Measurements from ENCODE around the gene PIK3C2G.
"Not testable (repeated sequence)": the region's sequence is repeated elsewhere in the genome, so short reads cannot be mapped to it uniquely, and the experiment has no call there.

The PIK3C2G gene

GRCh38 chr12:18468246-18469075 is 207.1 kb downstream of the PIK3C2G start:
- DNase-seq (ENCODE audit: low read depth in 3 of 3) = no peak

- no peak for DNase-seq (ENCODE audit: low read depth in 3 of 3)
These were observed 208.9 kb downstream of the PIK3C2G start for GRCh38 chr12:18470251-18470650.

GRCh38 chr12:18472304-18472703 is 211.0 kb downstream of the PIK3C2G start:
- no peak for DNase-seq (ENCODE audit: low read depth in 3 of 3)

- no peak for DNase-seq (ENCODE audit: low read depth in 3 of 3)
These were observed 211.5 kb downstream of the PIK3C2G start for GRCh38 chr12:18472806-18473205.

- DNase-seq (ENCODE audit: low read depth in 3 of 3) = no peak
These were observed 215.5 kb downstream of the PIK3C2G start for GRCh38 chr12:18476861-18477260.

GRCh38 chr12:18479256-18479655 is 217.9 kb downstream of the PIK3C2G start:
- no peak for DNase-seq (ENCODE audit: low read depth in 3 of 3)

DNA sequence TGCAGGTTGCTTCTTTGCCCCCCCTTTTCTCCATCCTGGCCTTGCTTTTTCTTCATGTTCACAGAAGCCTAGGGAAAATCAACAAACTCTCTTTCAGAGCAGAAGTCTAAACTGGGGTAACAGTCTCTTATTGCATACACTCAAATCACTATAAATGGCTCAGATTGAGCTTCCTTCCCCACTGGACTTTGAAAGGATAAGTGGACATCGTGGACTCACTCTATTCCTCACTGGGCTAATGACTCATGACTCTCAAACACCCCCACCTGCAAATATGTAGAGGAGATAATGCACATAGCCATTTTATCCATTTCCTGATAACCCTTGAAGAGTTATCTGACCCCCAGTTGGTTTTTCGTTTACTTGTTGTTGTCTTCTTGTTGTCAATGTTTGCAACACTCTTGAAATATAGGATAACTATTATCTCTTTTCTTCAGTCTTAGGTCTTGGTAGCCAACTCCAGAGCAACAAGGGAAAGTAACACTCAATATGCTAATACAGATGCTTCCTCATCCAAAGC is 221.3 kb downstream of the PIK3C2G start:
- DNase-seq (ENCODE audit: low read depth in 3 of 3) = no peak

DNA sequence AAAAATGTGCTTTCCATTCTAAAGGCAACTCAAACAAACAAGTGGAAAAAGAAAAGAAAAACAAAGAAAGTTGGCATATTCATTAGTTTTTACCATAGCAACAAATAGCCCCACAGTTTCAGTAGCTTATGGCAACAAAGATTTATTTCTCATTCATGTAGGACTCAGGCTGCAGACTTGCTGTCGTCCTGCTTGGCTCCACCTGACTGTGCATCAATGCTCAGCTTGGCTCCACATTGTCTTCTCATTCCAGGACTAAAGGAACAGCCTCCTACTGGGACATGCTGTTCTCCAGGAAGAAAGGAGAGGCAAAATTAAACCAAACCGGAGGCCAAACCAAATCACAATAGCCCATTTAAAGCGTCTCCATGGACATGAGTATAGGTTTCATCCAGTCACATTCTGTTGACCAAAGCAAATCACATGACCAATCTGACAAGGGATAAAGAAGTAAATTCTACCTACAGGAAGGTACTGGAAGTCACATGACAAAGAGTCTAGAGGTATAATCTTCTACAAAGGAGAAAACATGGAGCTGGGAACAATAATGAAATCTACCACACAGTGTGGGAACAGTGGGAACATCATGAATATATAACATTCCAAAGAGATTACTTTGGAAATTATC is 222.5 kb downstream of the PIK3C2G start:
- DNase-seq (ENCODE audit: low read depth in 3 of 3) = no peak

DNA sequence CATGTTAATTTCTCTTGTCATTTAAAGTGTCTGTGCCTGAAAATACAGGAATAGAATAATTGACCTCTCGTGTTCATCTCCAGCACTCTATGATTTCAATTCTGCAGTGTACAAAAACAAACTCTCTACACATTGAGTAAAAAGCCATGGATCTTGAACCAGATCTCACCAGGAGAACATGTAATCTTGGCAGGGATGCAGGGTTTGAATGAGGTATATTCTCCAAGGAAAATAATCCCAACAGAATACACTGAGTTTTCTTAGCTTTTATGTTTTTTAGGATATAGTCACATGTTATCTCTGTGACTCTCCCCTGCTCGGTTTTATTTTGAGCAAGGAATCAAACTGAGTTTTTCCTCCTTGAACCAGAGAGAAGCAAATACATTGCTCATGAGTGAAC is 224.7 kb downstream of the PIK3C2G start:
- DNase-seq (ENCODE audit: low read depth in 3 of 3) = no peak

GRCh38 chr12:18487509-18487908 is 226.2 kb downstream of the PIK3C2G start:
- no peak for DNase-seq (ENCODE audit: low read depth in 3 of 3)

DNA sequence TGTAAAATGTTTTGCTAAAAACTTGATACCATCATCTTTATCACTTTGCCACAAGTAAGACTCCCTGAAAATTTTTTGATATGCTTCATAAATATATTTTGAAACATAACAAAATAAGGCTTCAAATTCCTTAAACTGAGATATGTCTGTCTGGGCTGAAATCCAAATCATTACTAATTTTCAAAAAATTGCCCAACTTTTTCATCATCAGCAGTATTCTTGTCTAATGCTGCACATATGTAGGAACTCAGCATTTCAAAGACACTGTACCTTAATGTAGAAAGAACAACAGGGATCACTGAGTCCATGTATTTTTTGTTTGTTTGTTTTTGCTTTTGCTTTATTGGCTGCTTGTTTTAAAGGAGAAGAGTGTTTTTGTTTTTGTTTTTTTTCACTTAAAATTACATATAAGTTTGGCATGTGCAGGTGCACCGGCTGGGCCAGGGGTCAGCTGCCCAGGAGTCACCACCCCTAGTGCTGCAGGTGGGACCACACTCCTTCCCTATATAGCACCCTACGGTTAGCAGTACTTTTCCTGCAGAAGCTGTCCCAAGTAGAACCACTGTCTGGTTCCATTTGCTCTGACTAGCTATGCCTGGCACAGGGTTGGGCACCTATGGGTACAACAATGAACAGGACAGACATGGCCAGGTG is 231.2 kb downstream of the PIK3C2G start:
- no peak for DNase-seq (ENCODE audit: low read depth in 3 of 3)

- no peak for DNase-seq (ENCODE audit: low read depth in 3 of 3)
These were observed 234.8 kb downstream of the PIK3C2G start for GRCh38 chr12:18496156-18496555.

GRCh38 chr12:18500160-18500574 is 238.8 kb downstream of the PIK3C2G start:
- not testable (repeated sequence) for DNase-seq (ENCODE audit: low read depth in 3 of 3)

DNA sequence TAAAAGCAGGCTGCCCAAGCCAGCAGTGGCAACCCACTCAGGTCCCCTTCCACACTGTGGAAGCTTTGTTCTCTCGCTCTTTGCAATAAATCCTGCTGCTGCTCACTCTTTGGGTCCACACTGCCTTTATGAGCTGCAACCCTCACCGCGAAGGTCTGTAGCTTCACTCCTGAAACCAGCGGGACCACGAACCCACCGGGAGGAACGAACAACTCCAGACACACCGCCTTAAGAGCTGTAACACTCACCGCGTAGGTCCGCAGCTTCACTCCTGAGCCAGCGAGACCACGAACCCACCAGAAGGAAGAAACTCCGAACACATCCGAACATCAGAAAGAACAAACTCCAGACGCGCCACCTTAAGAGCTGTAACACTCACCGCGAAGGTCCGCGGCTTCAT is 239.4 kb downstream of the PIK3C2G start:
- not testable (repeated sequence) for DNase-seq (ENCODE audit: low read depth in 3 of 3)

DNA sequence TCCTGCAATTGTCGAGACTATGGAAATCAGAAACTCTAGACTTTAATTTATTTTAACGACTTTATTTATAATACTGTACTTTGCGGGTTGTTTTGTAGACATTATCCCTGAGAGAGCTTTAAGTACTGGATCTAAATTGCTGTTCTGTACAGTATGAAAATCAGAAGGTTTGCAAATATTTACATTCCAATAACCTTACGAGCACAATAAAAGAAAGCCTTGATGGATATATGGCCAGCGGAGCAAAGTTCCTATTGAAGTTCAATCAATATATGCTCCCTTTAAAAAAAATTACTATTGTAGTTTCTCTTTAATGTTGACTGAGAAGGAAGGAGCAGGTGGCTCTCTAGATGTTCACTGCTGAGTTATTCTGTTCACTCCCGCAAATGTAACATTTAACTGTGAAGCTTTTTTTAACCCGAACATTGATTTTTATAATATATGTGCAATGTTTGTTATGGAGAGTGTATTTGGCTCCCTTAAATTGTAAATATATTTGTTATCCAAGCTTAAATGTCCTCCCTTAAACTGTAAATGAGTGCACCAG is 241.2 kb downstream of the PIK3C2G start:
- no peak for DNase-seq (ENCODE audit: low read depth in 3 of 3)

GRCh38 chr12:18521461-18521860 is 260.1 kb downstream of the PIK3C2G start:
- no peak for DNase-seq (ENCODE audit: low read depth in 3 of 3)

DNA sequence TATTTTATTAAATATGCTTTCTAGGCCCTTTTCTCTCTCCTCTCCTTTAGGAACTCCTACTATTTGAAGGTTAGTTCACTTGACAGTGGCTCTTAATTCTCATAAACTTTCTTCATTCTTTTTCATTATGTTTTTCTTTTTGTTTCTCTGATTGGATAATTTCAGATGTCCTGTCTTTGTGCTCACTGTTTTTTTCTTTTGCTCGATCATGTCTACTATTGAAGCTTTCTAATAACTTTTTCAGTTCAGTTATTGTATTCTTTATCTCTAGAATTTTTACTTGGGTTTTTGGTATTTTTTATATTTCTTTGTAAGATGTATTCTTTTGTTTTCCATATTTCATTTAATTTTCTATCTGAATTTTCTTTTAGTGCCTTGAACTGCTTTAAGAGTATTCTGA is 261.5 kb downstream of the PIK3C2G start:
- no peak for DNase-seq (ENCODE audit: low read depth in 3 of 3)

- not testable (repeated sequence) for DNase-seq (ENCODE audit: low read depth in 3 of 3)
These were observed 281.2 kb downstream of the PIK3C2G start for GRCh38 chr12:18542497-18542896.

DNA sequence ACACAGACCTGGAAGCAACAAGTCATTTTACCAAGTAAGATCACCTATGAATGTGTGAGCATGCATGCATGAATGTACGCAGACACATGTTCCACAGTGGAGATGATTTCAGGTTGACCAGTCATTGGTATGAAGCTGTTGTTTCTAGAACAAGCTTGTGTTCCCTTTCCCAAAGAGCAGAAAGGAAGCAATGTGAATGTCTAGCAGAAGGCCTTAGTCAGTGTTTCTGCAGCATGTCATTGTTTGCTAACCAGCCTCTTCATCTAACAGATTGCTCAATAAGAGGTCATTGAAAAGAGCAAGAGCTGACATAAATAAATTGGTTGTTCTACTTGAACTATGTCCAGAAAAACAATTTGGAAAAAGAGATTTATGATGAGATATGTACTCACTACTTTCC is 285.1 kb downstream of the PIK3C2G start:
- no peak for DNase-seq (ENCODE audit: low read depth in 3 of 3)

DNA sequence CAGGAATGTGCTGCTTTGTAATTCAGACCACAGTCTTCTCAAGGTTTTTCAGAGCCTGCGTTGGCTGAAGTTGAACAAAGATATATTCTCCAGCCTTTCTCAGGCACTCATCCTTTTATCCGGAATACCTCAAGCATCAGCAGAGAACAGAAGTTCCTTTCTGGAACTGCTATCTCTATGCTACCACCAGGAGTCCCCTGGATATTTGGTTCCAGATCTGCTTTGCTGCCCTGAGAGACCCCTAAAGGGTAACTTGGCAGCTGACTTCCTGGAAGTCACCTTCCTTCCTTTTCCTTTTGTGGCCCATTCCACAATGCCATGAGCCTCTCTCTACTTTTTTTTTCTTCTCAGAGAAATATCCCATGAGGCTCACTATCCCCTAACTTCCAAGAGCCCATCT is 288.3 kb downstream of the PIK3C2G start:
- DNase-seq (ENCODE audit: low read depth in 3 of 3) = no peak

GRCh38 chr12:18551106-18551505 is 289.8 kb downstream of the PIK3C2G start:
- DNase-seq (ENCODE audit: low read depth in 3 of 3) = no peak

DNA sequence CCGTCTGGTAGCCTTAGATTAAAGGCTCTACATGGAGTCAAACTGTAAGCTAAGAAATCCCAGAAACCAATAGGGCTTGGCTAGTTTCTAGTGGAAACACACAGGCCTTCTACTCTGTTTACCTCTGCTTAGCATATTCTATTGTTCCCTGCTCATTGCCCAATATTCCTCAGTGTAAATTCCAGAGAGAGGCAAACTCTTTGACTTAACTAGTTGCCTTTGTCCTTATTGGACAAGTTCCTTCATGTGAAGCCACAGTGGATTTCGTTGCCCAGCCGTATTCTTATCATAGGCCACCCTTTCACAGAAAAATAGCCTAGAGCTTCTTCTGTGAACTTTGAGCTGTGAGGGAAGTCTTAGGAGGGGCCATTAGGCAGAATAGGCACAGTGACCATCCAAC is 290.4 kb downstream of the PIK3C2G start:
- no peak for DNase-seq (ENCODE audit: low read depth in 3 of 3)
